C4-2B (cell line): Measurements from ENCODE around the gene SGK1.

Experiments
- CTCF ChIP-seq: fragments of 450-650 bp; conservative IDR thresholded peaks from 2 replicates; pipeline ENCODE4 v1.5.1; 2017; ENCODE audit warnings: mild to moderate bottlenecking
- ZFX ChIP-seq: fragments of 450-650 bp; IDR thresholded peaks from 2 replicates; pipeline ENCODE4 v1.6.1; 2017

GRCh38 chr6:134176264-134176975 is 141.5 kb downstream of the SGK1 start:
- no peak for TF ChIP-seq CTCF
- TF ChIP-seq ZFX, result no peak
